Measurements from ENCODE around the gene IFI35. TPM values are rescaled to one million over a fixed set of nuclear protein-coding genes. Genes with fewer than 3 reads are reported as not detected.
A peak's percentile ranks its signal among the peaks of the same experiment; 100 is the strongest.

The IFI35 gene
- total RNA-seq, 1 experiment from 2014 or later, result 42.6 TPM

DNA sequence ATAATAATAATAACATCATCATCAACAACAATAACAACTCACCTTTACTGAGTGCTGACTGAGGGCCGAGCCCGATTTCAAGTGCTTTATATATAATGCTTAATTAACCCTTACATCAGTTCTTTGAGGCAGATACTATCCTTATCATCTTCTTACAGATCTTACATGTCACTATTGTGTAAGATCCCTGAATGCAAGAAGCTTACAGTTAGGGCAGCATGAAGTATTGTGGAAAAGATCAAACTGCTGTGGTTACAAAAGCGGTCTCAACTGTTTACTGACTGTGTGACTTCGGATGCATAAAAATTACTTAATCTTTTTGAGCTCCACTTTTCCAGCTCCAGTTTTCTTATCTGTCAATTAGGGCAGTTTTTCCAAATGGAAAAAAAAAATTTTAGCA is 12.3 kb downstream of the IFI35 start:
- POLR2A ChIA-PET, result no interaction called here

DNA sequence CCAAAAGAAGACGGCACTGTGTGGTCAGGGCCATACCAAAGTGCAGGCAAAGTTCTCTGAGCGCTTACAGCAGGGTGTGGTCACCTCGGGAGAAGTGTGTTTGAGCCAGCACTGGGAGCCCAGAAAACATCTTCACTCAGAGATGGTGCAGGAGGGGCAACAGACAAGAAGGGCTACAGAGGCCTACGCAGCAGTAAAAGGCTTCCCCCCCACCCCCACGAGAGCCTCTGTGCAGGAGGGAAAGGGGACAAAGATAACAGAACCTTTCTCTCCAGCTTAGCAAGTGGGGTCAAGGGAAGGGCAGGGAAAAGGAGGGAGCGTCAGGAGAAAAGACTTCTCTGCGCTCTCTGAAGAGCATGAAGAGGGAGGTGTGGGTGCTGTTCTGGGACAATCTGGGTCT is 12.8 kb downstream of the IFI35 start:
- DNase-seq (ENCODE audit: low read depth, low spot score) (no peak), ATAC-seq (no peak)
- no TSS peak for BruUV-seq (replicated peaks)
- in situ Hi-C loops (cut with HindIII; ENCODE audit: low pct_unique_long_range_greater_than_20kb, low sequenced_read_pairs) (no loop called here), intact Hi-C loops (cut with micrococcal nuclease; ENCODE audit: unreplicated experiment) (no loop called here)
- ChIA-PET POLR2A (no interaction called here), CTCF (no interaction called here)
- TF ChIP-seq SIN3A (IDR thresholded peaks at IDR 0.05; ENCODE audit: borderline replicate concordance, insufficient read depth, low read depth, low read length), result no peak
- no peak for TF ChIP-seq TCF7L2 (IDR thresholded peaks at IDR 0.05; ENCODE audit: low read depth, low read length)
- TF ChIP-seq POLR2AphosphoS5 (IDR thresholded peaks at IDR 0.05; ENCODE audit: low read depth, low read length), result no peak
- TF ChIP-seq, protein P1, sequence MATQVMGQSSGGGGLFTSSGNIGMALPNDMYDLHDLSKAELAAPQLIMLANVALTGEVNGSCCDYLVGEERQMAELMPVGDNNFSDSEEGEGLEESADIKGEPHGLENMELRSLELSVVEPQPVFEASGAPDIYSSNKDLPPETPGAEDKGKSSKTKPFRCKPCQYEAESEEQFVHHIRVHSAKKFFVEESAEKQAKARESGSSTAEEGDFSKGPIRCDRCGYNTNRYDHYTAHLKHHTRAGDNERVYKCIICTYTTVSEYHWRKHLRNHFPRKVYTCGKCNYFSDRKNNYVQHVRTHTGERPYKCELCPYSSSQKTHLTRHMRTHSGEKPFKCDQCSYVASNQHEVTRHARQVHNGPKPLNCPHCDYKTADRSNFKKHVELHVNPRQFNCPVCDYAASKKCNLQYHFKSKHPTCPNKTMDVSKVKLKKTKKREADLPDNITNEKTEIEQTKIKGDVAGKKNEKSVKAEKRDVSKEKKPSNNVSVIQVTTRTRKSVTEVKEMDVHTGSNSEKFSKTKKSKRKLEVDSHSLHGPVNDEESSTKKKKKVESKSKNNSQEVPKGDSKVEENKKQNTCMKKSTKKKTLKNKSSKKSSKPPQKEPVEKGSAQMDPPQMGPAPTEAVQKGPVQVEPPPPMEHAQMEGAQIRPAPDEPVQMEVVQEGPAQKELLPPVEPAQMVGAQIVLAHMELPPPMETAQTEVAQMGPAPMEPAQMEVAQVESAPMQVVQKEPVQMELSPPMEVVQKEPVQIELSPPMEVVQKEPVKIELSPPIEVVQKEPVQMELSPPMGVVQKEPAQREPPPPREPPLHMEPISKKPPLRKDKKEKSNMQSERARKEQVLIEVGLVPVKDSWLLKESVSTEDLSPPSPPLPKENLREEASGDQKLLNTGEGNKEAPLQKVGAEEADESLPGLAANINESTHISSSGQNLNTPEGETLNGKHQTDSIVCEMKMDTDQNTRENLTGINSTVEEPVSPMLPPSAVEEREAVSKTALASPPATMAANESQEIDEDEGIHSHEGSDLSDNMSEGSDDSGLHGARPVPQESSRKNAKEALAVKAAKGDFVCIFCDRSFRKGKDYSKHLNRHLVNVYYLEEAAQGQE (IDR thresholded peaks at IDR 0.05; ENCODE audit: insufficient read depth in 1 of 2, low read depth in 2 of 2, low read length in 1 of 2), result no peak
- TF ChIP-seq, protein P2, sequence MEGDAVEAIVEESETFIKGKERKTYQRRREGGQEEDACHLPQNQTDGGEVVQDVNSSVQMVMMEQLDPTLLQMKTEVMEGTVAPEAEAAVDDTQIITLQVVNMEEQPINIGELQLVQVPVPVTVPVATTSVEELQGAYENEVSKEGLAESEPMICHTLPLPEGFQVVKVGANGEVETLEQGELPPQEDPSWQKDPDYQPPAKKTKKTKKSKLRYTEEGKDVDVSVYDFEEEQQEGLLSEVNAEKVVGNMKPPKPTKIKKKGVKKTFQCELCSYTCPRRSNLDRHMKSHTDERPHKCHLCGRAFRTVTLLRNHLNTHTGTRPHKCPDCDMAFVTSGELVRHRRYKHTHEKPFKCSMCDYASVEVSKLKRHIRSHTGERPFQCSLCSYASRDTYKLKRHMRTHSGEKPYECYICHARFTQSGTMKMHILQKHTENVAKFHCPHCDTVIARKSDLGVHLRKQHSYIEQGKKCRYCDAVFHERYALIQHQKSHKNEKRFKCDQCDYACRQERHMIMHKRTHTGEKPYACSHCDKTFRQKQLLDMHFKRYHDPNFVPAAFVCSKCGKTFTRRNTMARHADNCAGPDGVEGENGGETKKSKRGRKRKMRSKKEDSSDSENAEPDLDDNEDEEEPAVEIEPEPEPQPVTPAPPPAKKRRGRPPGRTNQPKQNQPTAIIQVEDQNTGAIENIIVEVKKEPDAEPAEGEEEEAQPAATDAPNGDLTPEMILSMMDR (IDR thresholded peaks at IDR 0.05), result no peak
- peaks cover 18% of the 10 kb centered on the region for H3K4me1 ChIP-seq (ENCODE audit: control insufficient read depth, insufficient read depth, low read length)
- H3K9me3 ChIP-seq (ENCODE audit: control insufficient read depth, insufficient read depth, low read depth, low read length), result no peaks in the 10 kb centered on the region
- H3K27ac ChIP-seq (ENCODE audit: low read length), result peak overlapping the region; percentile 82
- H3K27me3 ChIP-seq (ENCODE audit: control insufficient read depth, insufficient read depth, low read length), result no peaks in the 10 kb centered on the region
- H3K4me3 ChIP-seq (ENCODE audit: low read depth in 2 of 2, low read length in 2 of 2), result peak overlapping the region in 1 of 2 experiments; percentile 71; a peak in 3 of 4 replicates
- H3K36me3 ChIP-seq (ENCODE audit: control insufficient read depth, insufficient read depth, low read length), result no peaks in the 10 kb centered on the region; the same call in 1 of the 2 replicates

More for the DNA sequence above, 12.3 kb downstream of the IFI35 start:
- Histone ChIP-seq H3K4me1 (ENCODE audit: control insufficient read depth, insufficient read depth, low read length) (peaks cover 18% of the 10 kb centered on the region), H3K27ac (ENCODE audit: low read length) (no peak overlapping the region), H3K4me3 (ENCODE audit: low read depth in 2 of 2, low read length in 2 of 2) (no peak overlapping the region), H3K27me3 (ENCODE audit: control insufficient read depth, insufficient read depth, low read length) (no peaks in the 10 kb centered on the region), H3K9me3 (ENCODE audit: control insufficient read depth, insufficient read depth, low read depth, low read length) (no peaks in the 10 kb centered on the region), H3K36me3 (ENCODE audit: control insufficient read depth, insufficient read depth, low read length) (no peaks in the 10 kb centered on the region; the same call in 1 of the 2 replicates)
- intact Hi-C loops (cut with micrococcal nuclease; ENCODE audit: unreplicated experiment) (no loop called here), in situ Hi-C loops (cut with HindIII; ENCODE audit: low pct_unique_long_range_greater_than_20kb, low sequenced_read_pairs) (no loop called here)
- CTCF ChIA-PET, result no interaction called here
- TF ChIP-seq TCF7L2 (IDR thresholded peaks at IDR 0.05; ENCODE audit: low read depth, low read length) (no peak), POLR2AphosphoS5 (IDR thresholded peaks at IDR 0.05; ENCODE audit: low read depth, low read length) (no peak), SIN3A (IDR thresholded peaks at IDR 0.05; ENCODE audit: borderline replicate concordance, insufficient read depth, low read depth, low read length) (no peak)
- TF ChIP-seq, protein P2 (IDR thresholded peaks at IDR 0.05), result no peak
- TF ChIP-seq, protein P1 (IDR thresholded peaks at IDR 0.05; ENCODE audit: insufficient read depth in 1 of 2, low read depth in 2 of 2, low read length in 1 of 2), result no peak
- no TSS peak for BruUV-seq (replicated peaks)
- no peak for ATAC-seq
- DNase-seq (ENCODE audit: low read depth, low spot score), result no peak

All from Panc1 (cell line).